Activated CD4-positive, alpha-beta T cell treated with anti-CD3 and anti-CD28 coated beads, Interleukin-2, amount 50 U/mL, for 16 hours (primary cell): ENCODE data around the gene GALNT9.
"Not testable (repeated sequence)": the region's sequence is repeated elsewhere in the genome, so short reads cannot be mapped to it uniquely, and the experiment has no call there.

Experiments used
- DNase-seq: peaks from one replicate; pipeline ENCODE4 v3.0.0-alpha.2; 2020

Gene GALNT9

GRCh38 chr12:132278401-132279183, 50.8 kb downstream of the GALNT9 start:
- DNase-seq = no peak

- DNase-seq = no peak
These were observed 51.4 kb downstream of the GALNT9 start for GRCh38 chr12:132277949-132278348.

GRCh38 chr12:132277374-132277941, 51.9 kb downstream of the GALNT9 start:
- DNase-seq = no peak

- no peak for DNase-seq
These were observed 52.5 kb downstream of the GALNT9 start for GRCh38 chr12:132276827-132277373.

GRCh38 chr12:132276066-132276826, 53.1 kb downstream of the GALNT9 start:
- DNase-seq = no peak

GRCh38 chr12:132275631-132276030, 53.8 kb downstream of the GALNT9 start:
- DNase-seq = no peak

- no peak for DNase-seq
These were observed 54.3 kb downstream of the GALNT9 start for GRCh38 chr12:132275110-132275531.

GRCh38 chr12:132273992-132274334, 55.4 kb downstream of the GALNT9 start:
- no peak for DNase-seq

GRCh38 chr12:132272711-132273110, 56.7 kb downstream of the GALNT9 start:
- DNase-seq = no peak

- no peak for DNase-seq
These were observed 57.7 kb downstream of the GALNT9 start for GRCh38 chr12:132271755-132272092.

- no peak for DNase-seq
These were observed 58.2 kb downstream of the GALNT9 start for GRCh38 chr12:132270969-132271754.

- DNase-seq = no peak
These were observed 58.9 kb downstream of the GALNT9 start for GRCh38 chr12:132270516-132270915.

GRCh38 chr12:132269271-132269968, 60.0 kb downstream of the GALNT9 start:
- DNase-seq = no peak

- no peak for DNase-seq
These were observed 60.7 kb downstream of the GALNT9 start for GRCh38 chr12:132268674-132269073.

GRCh38 chr12:132267873-132268272, 61.5 kb downstream of the GALNT9 start:
- no peak for DNase-seq

GRCh38 chr12:132266802-132267201, 62.6 kb downstream of the GALNT9 start:
- DNase-seq = no peak

- DNase-seq = no peak
These were observed 63.0 kb downstream of the GALNT9 start for GRCh38 chr12:132266370-132266769.

GRCh38 chr12:132265822-132266221, 63.6 kb downstream of the GALNT9 start:
- DNase-seq = not testable (repeated sequence)

- DNase-seq = no peak
These were observed 64.2 kb downstream of the GALNT9 start for GRCh38 chr12:132265056-132265800.

GRCh38 chr12:132264086-132265010, 65.0 kb downstream of the GALNT9 start:
- no peak for DNase-seq
